Activated gamma-delta T cell treated with Interleukin-2 at 50 U/mL for 16 hours (primary cell): ENCODE measurements around the gene KLHL24.
A peak's percentile ranks its signal among the peaks of the same experiment; 100 is the strongest.
"Not testable (repeated sequence)": the region's sequence is repeated elsewhere in the genome, so short reads cannot be mapped to it uniquely, and the experiment has no call there.

Experiments used
- DNase-seq: peaks from one replicate; pipeline ENCODE4 v3.0.0-alpha.2; 2020

The KLHL24 gene, protein sequence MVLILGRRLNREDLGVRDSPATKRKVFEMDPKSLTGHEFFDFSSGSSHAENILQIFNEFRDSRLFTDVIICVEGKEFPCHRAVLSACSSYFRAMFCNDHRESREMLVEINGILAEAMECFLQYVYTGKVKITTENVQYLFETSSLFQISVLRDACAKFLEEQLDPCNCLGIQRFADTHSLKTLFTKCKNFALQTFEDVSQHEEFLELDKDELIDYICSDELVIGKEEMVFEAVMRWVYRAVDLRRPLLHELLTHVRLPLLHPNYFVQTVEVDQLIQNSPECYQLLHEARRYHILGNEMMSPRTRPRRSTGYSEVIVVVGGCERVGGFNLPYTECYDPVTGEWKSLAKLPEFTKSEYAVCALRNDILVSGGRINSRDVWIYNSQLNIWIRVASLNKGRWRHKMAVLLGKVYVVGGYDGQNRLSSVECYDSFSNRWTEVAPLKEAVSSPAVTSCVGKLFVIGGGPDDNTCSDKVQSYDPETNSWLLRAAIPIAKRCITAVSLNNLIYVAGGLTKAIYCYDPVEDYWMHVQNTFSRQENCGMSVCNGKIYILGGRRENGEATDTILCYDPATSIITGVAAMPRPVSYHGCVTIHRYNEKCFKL

DNA sequence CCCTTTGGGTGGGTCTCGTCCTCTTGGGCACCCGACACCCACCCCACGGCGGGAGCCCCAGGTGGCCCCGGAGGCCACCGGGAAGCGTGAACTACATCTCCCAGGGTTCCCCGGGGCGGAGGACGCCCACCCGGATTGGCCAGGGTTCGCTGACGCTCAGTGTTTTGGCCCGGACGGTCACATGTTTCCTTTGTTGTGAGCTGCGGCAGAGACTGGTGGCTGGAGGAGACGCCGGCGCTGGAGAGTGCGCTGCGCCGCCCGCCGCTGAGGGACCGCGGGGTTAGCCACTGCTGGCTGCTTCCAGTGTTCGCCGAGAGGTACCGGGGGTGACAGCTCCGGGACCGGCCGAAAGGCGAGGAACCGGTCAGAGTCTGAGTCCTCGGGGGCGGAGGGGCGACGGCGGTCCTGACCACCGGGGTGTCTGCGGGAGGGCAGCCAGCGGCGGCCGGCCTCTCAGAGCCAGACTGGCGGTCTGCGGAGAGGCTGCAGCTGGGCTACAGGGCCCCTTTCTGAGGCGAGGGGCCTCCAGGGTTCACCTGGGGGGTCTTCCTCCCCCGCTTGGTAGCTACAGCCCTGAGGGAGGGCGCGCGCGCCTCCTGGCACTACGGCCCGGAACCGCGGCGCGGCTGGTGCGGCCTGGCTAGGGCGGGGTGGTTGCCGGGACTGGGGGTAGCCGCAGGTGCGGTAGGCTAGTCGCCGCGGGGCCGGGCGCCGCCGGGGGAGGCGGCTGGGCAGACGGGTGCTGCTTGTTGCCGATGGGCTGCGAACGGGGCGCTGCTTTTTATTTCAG lies at the start of gene KLHL24:
Gene KLHL24, plus strand, starts transcription at position 193 of the 790 bp plus-strand sequence. CDS start 14,734 bp downstream, outside the sequence.
- DNase-seq = peak; percentile 87

DNA sequence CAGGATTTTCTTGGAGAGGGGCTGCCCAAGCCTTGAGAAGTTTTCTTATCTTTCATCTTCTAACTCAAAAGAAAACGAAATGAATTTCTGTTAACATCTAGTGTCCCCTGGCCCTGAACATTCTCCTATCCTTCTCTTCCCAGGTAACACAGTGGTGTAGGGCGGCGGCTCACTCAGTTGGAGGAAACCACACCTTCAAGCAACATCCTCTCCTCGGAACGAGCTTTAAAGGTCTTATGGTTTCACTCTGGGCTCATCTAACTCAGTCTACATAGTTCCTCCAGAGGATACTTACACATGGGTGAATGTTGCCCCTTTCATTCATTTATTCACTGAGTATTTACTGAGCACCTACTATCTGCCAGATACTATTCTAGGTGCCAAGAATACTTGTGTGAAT lies 48.9 kb upstream of the KLHL24 start:
- DNase-seq = peak; percentile 12

GRCh38 chr3:183587336-183587735 lies 48.1 kb upstream of the KLHL24 start:
- no peak for DNase-seq

- DNase-seq = no peak
These were observed 45.0 kb upstream of the KLHL24 start for GRCh38 chr3:183590442-183590841.

- no peak for DNase-seq
These were observed 43.4 kb upstream of the KLHL24 start for GRCh38 chr3:183591881-183592521.

- no peak for DNase-seq
These were observed 42.6 kb upstream of the KLHL24 start for GRCh38 chr3:183592821-183593220.

DNA sequence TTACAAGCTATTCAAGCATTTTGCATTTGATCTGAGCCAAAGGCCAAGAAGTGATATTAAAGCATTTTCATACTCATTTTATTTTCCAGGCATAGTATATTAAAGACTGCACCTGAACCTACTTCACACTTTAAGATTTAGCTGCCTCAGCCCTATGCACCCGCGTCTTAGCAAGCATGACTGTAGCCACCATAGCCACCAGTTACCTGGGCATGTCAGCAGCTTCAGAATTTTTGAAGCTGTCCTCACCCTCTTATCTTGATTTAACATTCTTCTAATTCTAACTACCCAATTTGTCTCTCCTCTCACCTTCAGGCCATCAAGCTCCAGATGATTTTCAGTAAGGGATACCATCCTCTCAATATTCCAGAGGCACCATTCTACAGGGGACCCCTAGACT lies 40.8 kb upstream of the KLHL24 start:
- no peak for DNase-seq

- DNase-seq = no peak
These were observed 37.5 kb upstream of the KLHL24 start for GRCh38 chr3:183597959-183598358.

DNA sequence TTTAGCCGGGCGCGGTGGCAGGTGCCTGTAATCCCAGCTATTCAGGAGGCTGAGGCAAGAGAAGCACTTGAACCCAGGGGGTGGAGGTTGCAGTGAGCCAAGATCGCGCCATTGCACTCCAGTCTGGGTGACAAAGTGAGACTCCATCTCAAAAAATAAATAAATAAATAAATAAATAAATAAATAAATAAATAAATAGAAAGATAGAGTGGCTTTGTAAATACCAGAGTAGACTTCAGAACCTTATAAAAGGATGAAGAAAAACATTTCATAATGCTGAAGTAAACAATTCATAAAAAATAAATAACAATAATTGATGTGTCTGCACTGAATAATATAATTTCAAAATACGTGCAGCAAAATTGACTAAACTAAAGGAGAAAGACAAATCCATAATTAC lies 24.1 kb upstream of the KLHL24 start:
- not testable (repeated sequence) for DNase-seq

DNA sequence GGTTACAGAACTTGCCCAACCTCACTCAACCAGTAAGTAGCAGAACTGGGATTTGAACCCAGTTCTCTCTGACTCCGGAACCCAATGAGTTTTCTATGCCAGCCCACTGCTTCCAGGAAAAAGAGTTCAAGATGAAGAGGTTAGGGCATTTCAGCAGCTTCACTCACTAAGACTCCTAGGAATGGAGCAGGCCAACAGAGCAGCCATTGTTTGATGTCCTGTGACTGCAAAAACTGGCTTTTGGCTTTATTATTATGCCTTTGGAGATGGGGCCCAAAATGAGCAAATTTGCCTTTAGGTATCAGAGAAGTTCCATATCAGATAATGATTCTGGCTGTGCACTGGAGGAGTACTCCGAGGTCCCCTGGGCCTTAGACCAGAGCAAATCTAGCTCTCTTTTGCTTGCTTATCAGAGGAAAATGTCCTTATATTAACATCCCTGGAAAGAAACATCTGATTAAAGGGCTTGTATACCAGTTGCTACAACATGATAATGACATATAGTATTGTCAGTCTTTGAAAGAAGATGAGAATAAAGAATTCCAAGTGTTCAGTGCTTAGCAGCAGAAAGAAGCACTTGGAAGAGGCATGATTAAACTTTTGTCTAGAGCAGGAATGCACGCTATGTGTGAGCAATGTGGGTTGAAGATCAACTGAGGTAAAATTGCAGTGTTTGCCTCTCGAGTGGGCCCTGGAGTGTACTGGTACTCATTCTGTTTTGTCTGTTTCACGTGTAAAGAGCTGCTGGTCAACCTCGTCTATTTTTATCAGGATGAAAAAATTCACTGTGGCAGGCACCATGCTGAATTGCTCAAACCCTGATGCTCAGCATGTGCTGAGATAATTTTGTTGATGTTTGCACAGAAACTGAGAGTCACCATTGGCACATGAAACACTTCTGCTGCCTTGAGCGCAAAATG lies 21.8 kb upstream of the KLHL24 start:
- no peak for DNase-seq

- DNase-seq = no peak
These were observed 16.9 kb upstream of the KLHL24 start for GRCh38 chr3:183618542-183618941.

- no peak for DNase-seq
These were observed 16.4 kb upstream of the KLHL24 start for GRCh38 chr3:183619010-183619409.

- no peak for DNase-seq
These were observed 15.7 kb upstream of the KLHL24 start for GRCh38 chr3:183619624-183620251.

DNA sequence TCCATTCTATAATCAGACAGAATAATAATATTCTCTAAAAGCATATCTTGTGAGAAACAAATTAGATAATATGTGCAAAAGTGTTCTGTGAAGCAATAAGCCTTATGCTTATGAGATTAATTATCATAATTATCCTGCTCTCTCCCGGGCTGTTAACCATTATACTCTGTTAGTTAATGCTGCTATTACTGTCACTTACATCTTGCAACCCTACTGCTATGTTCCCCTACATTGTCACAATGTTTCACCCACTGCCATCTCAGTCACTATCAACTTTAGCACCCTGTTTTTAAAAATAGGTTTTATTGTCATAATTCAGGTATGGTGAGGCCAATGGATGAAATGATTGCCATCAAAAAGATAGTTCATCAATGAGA lies 15.2 kb upstream of the KLHL24 start:
- no peak for DNase-seq

DNA sequence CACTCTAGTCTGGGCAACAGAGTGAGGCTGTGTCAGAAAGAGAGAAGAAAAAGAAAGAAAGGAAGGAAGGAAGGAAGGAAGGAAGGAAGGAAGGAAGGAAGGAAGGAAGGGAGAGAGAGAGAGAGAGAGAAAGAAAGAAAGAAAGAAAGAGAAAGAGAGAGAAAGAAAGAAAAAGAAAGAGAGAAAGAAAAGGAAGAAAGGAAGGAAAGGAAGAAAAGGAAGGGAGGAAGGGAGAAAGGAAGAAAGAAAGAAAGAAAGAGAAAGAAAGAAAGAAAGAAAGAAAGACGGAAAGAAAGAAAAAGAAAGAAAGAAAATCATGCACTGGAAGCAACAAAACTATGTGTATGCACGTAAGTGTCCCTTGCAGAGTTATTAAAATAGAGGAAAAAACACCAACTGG lies 12.9 kb upstream of the KLHL24 start:
- not testable (repeated sequence) for DNase-seq

- no peak for DNase-seq
These were observed 8.4 kb upstream of the KLHL24 start for GRCh38 chr3:183626877-183627594.

DNA sequence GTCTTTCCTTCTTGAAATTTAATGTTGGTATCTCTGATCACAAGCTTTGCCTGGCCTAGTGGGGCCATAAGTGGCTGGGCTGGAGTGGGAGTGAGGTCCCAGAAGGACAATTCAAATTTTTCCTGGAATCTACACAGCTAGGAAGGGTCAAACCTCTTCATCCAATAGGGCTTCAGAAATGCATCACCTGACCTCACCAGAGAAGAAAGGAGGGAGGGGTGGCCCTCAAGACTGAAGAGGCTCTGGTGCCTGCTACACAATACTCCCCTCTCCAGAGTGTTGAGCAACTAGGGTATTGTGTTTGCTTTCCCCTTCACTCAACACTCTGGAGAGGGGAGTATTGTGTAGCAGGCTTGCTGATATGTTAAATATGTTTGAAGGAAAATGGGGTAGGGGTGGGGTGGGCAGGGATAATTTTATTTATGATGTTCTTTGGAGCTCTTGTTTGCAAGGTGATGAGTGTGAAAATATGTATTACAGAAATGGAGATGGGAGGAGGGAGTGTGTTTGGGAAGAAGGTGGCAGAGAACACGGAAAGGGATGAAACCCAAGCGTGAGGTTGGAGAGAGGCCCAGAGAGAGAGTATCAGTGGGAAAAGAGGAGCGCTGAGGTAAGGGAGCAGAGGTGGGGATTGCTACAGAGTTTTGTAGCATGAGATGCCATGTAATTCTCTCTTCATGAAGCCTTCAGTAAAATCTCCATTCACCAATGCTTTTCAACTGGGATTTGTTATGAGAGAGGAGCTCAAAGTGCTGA lies 5.7 kb upstream of the KLHL24 start:
- DNase-seq = no peak

GRCh38 chr3:183631715-183632114 lies 3.7 kb upstream of the KLHL24 start:
- no peak for DNase-seq

DNA sequence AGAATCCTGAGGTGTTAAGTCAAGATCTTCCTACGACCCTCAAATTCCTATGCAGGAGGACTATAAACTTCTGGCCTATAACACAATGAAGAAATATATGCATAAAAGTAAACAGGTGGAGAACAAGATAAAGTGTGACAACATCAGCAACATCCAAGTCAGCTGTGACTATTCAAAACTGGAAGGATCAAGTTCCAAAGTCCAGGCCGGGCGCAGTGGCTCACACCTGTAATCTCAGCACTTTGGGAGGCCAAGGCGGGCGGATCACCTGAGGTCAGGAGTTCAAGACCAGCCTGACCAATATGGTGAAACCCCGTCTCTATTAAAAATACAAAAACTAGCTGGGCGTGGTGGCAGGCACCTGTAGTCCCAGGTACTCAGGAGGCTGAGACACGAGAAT lies 2.7 kb upstream of the KLHL24 start:
- DNase-seq = not testable (repeated sequence)

GRCh38 chr3:183634707-183635106 lies 716 bp upstream of the KLHL24 start:
- DNase-seq = no peak
